Endothelial cell of coronary artery (primary cell): ENCODE data around the gene ZFP69. TPM values are rescaled to one million over a fixed set of nuclear protein-coding genes. Genes with fewer than 3 reads are reported as not detected.

Experiments used
- total RNA-seq: library from RNA; depleted of rRNA; stranded (reverse); fragments of >200 nt; gene quantifications from 2 replicates; pipeline ENCODE4 v1.2.3, GENCODE V29; 2014

ZFP69 gene
- 1.9 and 3.7 TPM in 2 replicates for total RNA-seq

DNA sequence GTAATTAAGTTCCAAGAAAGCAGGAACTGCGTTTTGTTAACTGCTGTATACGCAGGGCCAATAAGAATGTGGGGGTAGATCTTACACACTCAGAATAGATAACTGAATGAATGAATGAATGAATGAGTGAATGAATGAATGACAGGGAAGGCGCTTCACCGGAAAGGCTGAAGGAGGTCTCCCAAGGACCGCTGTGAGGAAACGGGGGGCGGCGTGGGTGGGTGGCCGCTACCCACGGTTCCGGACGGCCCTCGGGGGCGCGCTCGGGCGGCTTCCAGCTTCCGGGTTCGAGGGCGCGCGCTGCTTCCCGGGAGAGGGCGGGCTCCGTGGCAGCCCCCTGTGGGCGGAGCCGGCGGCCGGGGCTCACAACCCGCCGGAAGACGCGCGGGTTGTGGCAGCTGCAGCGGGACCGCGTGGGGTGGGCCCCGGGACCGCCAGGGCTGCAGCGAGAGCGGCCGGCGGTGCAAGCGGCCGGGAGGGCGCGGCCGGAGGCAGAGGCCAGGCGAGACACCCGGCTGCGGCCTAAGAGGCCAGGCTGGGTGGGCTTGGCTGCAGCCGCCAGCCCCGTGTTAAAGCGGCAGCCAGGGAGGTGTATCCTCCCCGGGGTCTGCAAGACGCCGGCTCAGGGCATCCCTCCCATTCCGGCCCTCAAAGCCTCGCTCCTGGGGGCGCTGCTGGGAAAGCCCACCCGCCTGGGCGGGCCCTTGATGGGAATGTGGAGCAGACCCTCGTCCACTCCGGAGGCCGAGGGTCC, at the start of gene ZFP69:
ZFP69 (plus strand) TSS at position 367 of the 754 bp plus-strand sequence. CDS start 2,072 bp downstream, outside the sequence.

DNA sequence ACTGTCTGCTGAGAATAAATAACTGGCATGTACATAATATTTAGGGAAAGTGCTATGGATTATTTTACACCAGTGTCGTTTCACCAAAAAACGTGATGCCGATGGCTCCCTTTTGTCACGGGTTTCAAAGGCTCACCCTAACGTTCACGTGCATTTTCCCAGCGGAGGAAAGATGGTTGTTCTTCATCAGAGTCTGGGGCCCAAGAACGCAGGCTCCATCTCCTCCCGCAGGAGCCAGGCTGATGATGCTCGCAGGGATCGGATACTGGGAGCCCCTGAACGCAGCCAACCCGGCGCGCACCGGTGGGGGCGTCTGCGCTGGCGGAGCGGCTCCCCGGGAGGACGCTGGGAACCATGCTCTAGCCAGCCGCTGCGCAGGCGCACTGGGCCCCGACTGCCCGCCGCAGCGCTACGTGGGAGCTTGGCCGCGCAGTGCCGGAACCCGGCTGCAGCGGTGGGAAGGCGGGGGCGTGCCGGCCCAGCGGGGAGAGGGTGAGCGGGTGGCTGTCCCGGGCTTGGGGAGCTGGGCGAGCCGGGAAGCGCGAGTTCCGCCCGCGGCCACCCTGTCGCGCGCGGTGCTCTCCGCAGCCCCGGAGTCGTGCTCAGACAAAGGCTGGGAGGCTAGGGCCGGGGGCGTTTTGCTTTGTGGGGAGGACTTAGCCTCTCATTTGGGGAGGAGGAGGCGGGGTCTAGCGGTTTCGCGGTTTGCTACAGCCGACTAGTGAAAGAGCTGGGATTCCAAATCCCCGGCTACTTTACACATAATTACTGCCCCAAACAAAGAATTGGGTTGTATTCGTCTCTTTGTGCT, 27.2 kb upstream of the ZFP69 start, which contains the start of gene ZFP69B:
ZFP69B (plus strand) TSS at position 793 of the 811 bp plus-strand sequence. CDS start 486 bp downstream, outside the sequence.

DNA sequence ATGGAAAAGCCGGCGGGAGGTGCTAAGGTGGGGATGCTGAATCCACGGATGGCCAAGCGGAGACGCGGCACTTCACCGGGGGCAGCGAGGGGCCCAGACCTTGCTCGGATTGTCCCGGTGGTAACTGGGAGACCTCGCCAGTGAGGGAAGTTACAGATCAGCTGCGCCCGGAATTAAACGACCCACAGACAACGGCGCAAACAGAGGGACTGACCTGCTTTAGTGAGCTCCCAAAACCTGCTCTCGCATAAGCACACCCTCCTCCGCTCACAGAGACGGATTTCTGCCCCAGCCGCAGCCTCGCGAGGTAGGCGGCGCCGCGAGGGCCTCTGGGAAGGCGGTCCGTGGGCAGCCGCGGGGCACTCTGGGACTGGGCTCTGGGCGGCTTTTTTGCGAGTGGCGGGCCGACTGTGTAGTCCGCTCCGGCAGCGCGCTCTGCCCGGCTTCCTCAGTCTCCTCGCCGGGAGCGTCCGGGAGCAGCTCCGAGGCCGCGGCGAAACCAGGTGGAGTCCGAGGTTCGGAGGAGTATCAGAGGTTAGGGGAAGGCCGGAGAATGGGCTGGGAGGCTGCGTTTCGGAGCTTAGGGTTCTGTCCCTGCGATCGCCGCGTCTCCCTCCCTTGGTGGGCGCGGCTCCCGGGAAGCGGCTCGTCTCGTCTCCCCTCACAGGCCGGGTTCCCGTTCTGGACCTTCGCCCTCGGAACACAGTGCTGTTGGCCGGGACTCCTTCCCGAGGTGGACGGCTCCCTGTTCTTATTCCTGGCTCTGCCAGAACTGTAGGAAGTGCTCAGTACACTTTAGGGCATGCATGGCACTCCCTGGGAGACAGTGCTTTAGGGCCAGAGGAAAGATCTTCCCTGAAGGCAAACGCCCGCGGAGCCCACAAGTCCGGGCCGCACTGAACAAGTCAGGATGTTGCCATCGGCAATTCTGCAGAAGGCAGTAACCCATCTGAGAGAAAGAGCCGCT, 31.6 kb downstream of the ZFP69 start, which contains the start of gene EXO5:
EXO5 (plus strand) TSS at position 393 of the 967 bp plus-strand sequence. CDS start 5,778 bp downstream, outside the sequence.

DNA sequence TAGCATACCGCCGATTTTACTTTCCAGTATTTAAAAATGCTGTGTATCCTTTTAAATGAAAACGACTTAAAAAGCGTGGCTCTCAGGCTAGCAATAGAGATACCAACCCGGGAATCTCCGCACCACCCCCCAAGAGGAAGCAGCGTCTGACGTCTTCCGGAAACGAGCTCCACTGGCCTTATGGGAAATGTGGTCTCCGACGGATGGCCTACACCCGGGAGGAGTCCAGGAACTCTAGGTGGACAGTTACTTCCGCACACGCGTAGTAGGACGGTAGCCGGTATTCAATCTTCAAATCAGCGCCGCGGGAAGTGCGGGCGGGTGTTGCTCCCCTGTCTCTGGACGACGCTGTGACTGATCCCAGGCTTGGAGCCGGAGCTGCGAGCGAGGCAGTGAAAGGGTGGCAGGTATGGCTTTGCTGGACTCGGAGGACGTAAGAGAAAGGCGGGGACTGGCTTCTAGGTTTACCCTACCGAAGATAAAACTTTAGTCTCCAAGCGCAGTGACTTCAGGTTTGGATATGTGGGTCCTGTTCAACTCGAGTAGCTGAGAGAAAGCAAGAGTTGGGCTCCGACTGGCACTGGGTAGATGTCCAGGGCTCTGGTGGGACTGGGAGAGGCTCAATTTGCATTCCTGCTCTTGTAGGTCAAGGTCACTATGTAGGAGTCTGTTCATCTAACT, 54.4 kb downstream of the ZFP69 start, which contains the start of gene ZNF684:
ZNF684 (plus strand) TSS at position 257 of the 681 bp plus-strand sequence. CDS start 1,530 bp downstream, outside the sequence.

Other genes with a start within 250 kb of the ZFP69 start
- gene TMCO2, start 229.4 kb upstream of the ZFP69 start, total RNA-seq: not detected in 2 replicates
- gene ZMPSTE24, start 219.1 kb upstream of the ZFP69 start, total RNA-seq: 54.6 and 58.1 TPM in 2 replicates
- 0.09 and 0.28 TPM in 2 replicates for gene COL9A2, start 160.0 kb upstream of the ZFP69 start, total RNA-seq
- 4.4 and 5.7 TPM in 2 replicates for gene SMAP2, start 103.6 kb upstream of the ZFP69 start, total RNA-seq
- 2.7 and 3.2 TPM in 2 replicates for gene ZFP69B, start 26.8 kb upstream of the ZFP69 start, total RNA-seq
- gene EXO5, start 31.5 kb downstream of the ZFP69 start, total RNA-seq: 8.6 and 9.3 TPM in 2 replicates
- gene ZNF684, start 54.3 kb downstream of the ZFP69 start, total RNA-seq: 3.8 and 4.0 TPM in 2 replicates
- gene RIMS3, start 188.4 kb downstream of the ZFP69 start, total RNA-seq: 0.09 and 0.28 TPM in 2 replicates
- gene NFYC, start 214.4 kb downstream of the ZFP69 start, total RNA-seq: 17.5 and 21.8 TPM in 2 replicates